Right lobe of liver (tissue), 6 donors: ENCODE data around the gene PIK3R5. TPM values are rescaled to one million over a fixed set of nuclear protein-coding genes. Genes with fewer than 3 reads are reported as not detected.
A peak's percentile ranks its signal among the peaks of the same experiment; 100 is the strongest.

ENCODE experiments used
- ATAC-seq, 4 donors: fragments of 200-7000 bp; cut with Tn5 transposase; one replicate each; pipeline ENCODE4 v1.9.1; 2020; ENCODE audit warnings: mild to moderate bottlenecking in 4 of 4, moderate library complexity in 4 of 4
- DNase-seq, 3 donors: peaks; one replicate each; pipeline ENCODE4 v3.0.0-alpha.2; 2020
- H3K27ac ChIP-seq, 3 donors: fragments of 200-600 bp; one replicate each; pipeline ENCODE4 v1.8.0; 2022
- H3K27me3 ChIP-seq, 2 donors: fragments of 200-600 bp; one replicate each; pipeline ENCODE4 v1.8.0; 2022
- H3K36me3 ChIP-seq, 4 donors: fragments of 200-600 bp; sonication (generic) in 1 of 4; one replicate each; pipeline versions ENCODE4 v1.5.1 to v1.8.0; 2017 to 2022; ENCODE audit warnings: control low read depth in 1 of 4
- H3K4me1 ChIP-seq, 4 donors: fragments of 200-600 bp; sonication (generic) in 1 of 4; one replicate each; pipeline versions ENCODE4 v1.5.1 to v1.8.0; 2017 to 2022; ENCODE audit warnings: control low read depth in 1 of 4
- H3K4me3 ChIP-seq, 3 donors: fragments of 200-600 bp; one replicate each; pipeline ENCODE4 v1.8.0; 2022
- H3K9me3 ChIP-seq, 4 donors: fragments of 200-600 bp; sonication (generic) in 1 of 4; one replicate each; pipeline versions ENCODE4 v1.5.1 to v1.8.0; 2017 to 2022; ENCODE audit warnings: control low read depth in 1 of 4
- CTCF ChIP-seq, 4 donors: fragments of 200-600 bp in 3 of 4; fragments of 450-650 bp in 1 of 4; IDR thresholded peaks; one replicate each; pipeline versions ENCODE4 v1.5.1 to v1.8.0; 2016 to 2022; ENCODE audit warnings: antibody characterized with exemption in 4 of 4, mild to moderate bottlenecking in 2 of 4
- POLR2A ChIP-seq: fragments of 450-650 bp; IDR thresholded peaks from one replicate; pipeline ENCODE4 v1.6.1; 2017; ENCODE audit warnings: antibody characterized with exemption, mild to moderate bottlenecking
- WGBS: methylation state at CpG from one replicate; pipeline ENCODE4 v1.1.6; 2018; ENCODE audit warnings: low coverage, low lambda C conversion rate; ENCODE audit not compliant: insufficient coverage; ENCODE audit errors: missing lambda C conversion rate; 5-methylcytosine and 5-hydroxymethylcytosine counted together
- intact Hi-C, 2 donors: fragments of 100-400 bp; cut with DNase I; formaldehyde crosslinking; loops; one replicate each; pipeline versions ENCODE4 v1.11.2 to v1.14.1; 2022
- total RNA-seq, 6 experiments: library from RNA; depleted of rRNA in 2 of 6; stranded (reverse); fragments of >200 nt in 2 of 6; fragmentation: NEBNext Ultra II Directional in 3 of 6; extraction: Animal tissue kit (Norgen Biotek cat#: 25700) in 3 of 6; gene quantifications; one replicate each; pipeline versions ENCODE4 v1.1.0 to v1.2.4, GENCODE V29; 2016 to 2023
- donor health status: DM: no; HTN: yes; CAD: no.
- donor health status: DM: no; HTN: no; CAD: no.
- donor health status: DM: no; HTN: no; CAD: no.
- donor health status: DM: no; HTN: yes; CAD: no.
- donor health status: DM: no; HTN: yes; CAD: no.

PIK3R5 gene
- total RNA-seq, 6 experiments from 2014 or later, result 3.7 to 6.5 (median 5.0) TPM

- no peaks in the 10 kb centered on the region for H3K36me3 ChIP-seq
- H3K27me3 ChIP-seq, result peaks cover 0 to 19% of the 10 kb centered on the region in 2 donors
- H3K27ac ChIP-seq, result no peak overlapping the region
- intact Hi-C loops, result no loop called here
- H3K9me3 ChIP-seq, result no peaks in the 10 kb centered on the region
- TF ChIP-seq POLR2A, result no peak
- no peak for TF ChIP-seq CTCF (IDR thresholded peaks at IDR 0.05)
- peak in 2 of 4 donors; percentile 8 to 30 for ATAC-seq
- WGBS, result 4% methylated on average over 28 of the region's 90 CpGs
- H3K4me3 ChIP-seq, result peak overlapping the region; percentile 16 to 43 (median 25)
- peaks cover 0 to 26% (median 7%) of the 10 kb centered on the region in 4 donors for H3K4me1 ChIP-seq
- DNase-seq, result no peak
Measured at GRCh38 chr17:9003355-9004131, 38.0 kb upstream of the PIK3R5 start.

- Histone ChIP-seq H3K27ac (no peak overlapping the region), H3K4me3 (peak overlapping the region; percentile 16 to 43 (median 25)), H3K36me3 (no peaks in the 10 kb centered on the region), H3K27me3 (peaks cover 0 to 15% of the 10 kb centered on the region in 2 donors), H3K4me1 (peaks cover 0 to 26% (median 7%) of the 10 kb centered on the region in 4 donors), H3K9me3 (no peaks in the 10 kb centered on the region)
- intact Hi-C loops, result no loop called here
- TF ChIP-seq CTCF (IDR thresholded peaks at IDR 0.05), result no peak
- no peak for TF ChIP-seq POLR2A
- WGBS, result 13% methylated on average over 5 of the region's 69 CpGs
- peak in 3 of 4 donors; percentile 16 to 33 (median 32) for ATAC-seq
- DNase-seq, result no peak
Measured at GRCh38 chr17:9002606-9003354, 37.3 kb upstream of the PIK3R5 start.

- peak in 1 of 3 donors; percentile 32 for DNase-seq
- H3K27me3 ChIP-seq, result peaks cover 0 to 15% of the 10 kb centered on the region in 2 donors
- no peaks in the 10 kb centered on the region for H3K9me3 ChIP-seq
- TF ChIP-seq POLR2A (no peak), CTCF (IDR thresholded peaks at IDR 0.05) (no peak)
- no peak overlapping the region for H3K4me3 ChIP-seq
- 20% methylated on average over 7 of the region's 15 CpGs for WGBS
- no peak overlapping the region for H3K27ac ChIP-seq
- intact Hi-C loops, result no loop called here
- H3K4me1 ChIP-seq, result peaks cover 0 to 26% (median 7%) of the 10 kb centered on the region in 4 donors
- no peaks in the 10 kb centered on the region for H3K36me3 ChIP-seq
- no peak for ATAC-seq
Measured at GRCh38 chr17:9002227-9002605, 36.7 kb upstream of the PIK3R5 start.

GRCh38 chr17:9001559-9001958 lies 36.1 kb upstream of the PIK3R5 start:
- peaks cover 0 to 26% (median 7%) of the 10 kb centered on the region in 4 donors for H3K4me1 ChIP-seq
- no peaks in the 10 kb centered on the region for H3K9me3 ChIP-seq
- no peak overlapping the region for H3K4me3 ChIP-seq
- ATAC-seq, result no peak
- TF ChIP-seq CTCF (IDR thresholded peaks at IDR 0.05) (no peak), POLR2A (no peak)
- DNase-seq, result no peak
- intact Hi-C loops, result no loop called here
- no peaks in the 10 kb centered on the region for H3K36me3 ChIP-seq
- WGBS, result 73% methylated on average over 3 of the region's 3 CpGs
- H3K27me3 ChIP-seq, result peaks cover 0 to 15% of the 10 kb centered on the region in 2 donors
- H3K27ac ChIP-seq, result no peak overlapping the region
